D721Med (cell line): Measurements from ENCODE around the gene SLC25A45.

Source experiments
- DNase-seq: peaks from one replicate; pipeline ENCODE4 v3.0.0; 2011; ENCODE audit warnings: low spot score; ENCODE audit not compliant: insufficient read length
- FAIRE-seq: peaks from 2 replicates; lab custom pipeline; 2011; peaks lifted over from hg19 to GRCh38; lab: Jason Lieb, UNC
- CTCF ChIP-seq: IDR thresholded peaks from 2 replicates; pipeline ENCODE4 v1.5.1; 2012; ENCODE audit warnings: mild to moderate bottlenecking, control low read depth; ENCODE audit not compliant: insufficient read depth; ENCODE audit errors: missing control alignments

Gene SLC25A45

DNA sequence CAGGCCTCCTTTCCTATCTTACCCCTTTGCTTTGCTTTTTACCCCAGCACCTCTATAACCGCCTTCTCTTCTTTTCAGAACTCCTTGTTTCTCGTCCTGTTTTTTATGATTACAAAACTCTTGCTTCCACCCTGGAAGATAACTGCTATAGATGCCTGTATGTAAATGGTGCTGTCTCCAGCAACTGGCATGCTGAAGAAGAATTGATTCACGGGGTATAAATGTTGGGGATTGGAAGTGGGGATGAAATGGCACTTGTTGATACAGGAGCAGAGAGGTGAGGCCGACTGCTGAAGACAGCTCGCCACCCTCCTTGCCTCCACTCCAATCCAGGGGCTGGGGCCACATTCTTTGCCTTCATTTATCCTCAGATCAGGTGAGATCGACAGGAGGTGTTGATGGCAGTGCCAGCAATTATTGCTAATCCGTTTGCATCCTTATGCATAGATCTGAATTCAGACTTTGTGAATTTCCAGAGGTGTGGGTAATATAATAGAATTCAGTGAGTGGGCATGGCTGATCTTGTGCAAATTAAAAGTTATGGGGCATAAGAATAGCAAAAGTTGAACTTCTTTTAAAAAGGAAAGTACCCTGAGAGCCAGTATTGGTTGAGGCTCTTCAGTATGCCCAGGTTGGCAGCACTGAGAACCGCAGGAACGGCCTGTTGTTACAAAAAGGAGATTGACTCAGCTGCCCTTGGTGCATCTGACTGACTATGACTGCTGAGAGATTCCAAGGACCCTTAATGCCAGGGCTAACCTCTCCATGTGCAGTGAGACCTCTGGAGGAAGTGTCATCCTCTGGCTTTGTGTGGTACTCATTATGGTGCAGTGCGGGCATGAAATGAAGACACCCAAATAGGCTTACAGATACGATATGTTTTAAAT lies 45.5 kb upstream of the SLC25A45 start:
- DNase-seq (no peak), FAIRE-seq (no peak)
- TF ChIP-seq CTCF: no peak

DNA sequence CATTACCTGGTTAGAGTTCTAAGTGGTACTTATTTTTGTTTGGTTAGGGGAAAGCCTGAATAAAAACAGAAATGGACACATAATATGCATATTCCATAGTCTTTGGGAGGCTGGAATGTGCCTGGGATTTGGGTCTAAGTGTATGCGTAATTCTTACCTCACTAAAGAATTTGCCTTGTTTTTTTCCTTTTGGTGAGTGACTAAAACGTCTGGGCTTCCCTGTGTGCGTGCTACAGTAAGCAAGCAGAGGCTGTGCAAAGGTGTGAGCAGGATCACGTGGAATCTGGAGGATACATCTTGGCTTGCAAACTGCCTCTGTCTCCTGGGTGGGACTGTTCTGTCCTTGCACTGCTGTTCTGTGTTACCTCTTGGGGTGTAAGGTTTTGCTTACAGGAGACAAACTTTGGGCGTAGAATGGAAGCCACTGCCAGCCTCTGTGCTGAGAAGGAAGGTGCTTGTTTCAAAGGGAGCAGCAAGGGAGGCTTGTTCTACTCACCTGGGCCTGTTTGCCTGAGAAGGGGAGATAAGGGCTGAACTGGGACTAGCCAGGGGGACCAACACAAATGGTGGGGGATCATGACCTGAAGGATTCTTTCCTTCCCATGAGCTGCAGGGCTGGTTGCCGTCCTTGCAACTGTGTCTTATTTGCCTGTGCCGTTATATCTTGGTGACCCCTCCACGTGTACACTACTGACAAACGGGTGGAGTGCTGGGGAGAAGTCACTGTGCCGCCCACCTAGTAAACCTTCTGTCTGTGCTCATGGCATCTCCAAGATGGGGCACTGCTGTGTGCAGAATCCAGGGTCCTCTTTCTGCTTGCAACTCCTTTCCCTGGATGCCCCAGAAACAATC lies 44.6 kb upstream of the SLC25A45 start:
- TF ChIP-seq CTCF: no peak
- no peak for DNase-seq
- no peak for FAIRE-seq

DNA sequence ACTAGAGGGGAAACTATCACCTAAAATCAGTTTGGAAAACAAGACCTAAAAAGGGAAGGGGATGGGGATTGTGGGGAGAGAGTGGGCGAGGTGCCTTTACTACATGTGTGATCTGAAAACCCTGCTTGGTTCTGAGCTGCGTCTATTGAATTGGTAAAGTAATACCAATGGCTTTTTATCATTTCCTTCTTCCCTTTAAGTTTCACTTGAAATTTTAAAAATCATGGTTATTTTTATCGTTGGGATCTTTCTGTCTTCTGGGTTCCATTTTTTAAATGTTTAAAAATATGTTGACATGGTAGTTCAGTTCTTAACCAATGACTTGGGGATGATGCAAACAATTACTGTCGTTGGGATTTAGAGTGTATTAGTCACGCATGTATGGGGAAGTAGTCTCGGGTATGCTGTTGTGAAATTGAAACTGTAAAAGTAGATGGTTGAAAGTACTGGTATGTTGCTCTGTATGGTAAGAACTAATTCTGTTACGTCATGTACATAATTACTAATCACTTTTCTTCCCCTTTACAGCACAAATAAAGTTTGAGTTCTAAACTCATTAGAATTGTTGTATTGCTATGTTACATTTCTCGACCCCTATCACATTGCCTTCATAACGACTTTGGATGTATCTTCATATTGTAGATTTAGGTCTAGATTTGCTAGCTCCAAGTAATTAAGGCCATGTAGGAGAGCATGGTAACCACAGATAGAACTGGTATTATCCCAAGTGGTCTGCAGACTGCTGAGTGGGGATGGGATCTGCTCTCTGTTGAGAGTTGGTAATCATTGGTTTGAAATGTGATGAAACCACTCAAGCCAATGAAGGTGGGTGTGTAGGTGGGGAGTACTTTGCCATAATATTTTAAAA lies 43.8 kb upstream of the SLC25A45 start:
- no peak for TF ChIP-seq CTCF
- no peak for DNase-seq
- FAIRE-seq: no peak

DNA sequence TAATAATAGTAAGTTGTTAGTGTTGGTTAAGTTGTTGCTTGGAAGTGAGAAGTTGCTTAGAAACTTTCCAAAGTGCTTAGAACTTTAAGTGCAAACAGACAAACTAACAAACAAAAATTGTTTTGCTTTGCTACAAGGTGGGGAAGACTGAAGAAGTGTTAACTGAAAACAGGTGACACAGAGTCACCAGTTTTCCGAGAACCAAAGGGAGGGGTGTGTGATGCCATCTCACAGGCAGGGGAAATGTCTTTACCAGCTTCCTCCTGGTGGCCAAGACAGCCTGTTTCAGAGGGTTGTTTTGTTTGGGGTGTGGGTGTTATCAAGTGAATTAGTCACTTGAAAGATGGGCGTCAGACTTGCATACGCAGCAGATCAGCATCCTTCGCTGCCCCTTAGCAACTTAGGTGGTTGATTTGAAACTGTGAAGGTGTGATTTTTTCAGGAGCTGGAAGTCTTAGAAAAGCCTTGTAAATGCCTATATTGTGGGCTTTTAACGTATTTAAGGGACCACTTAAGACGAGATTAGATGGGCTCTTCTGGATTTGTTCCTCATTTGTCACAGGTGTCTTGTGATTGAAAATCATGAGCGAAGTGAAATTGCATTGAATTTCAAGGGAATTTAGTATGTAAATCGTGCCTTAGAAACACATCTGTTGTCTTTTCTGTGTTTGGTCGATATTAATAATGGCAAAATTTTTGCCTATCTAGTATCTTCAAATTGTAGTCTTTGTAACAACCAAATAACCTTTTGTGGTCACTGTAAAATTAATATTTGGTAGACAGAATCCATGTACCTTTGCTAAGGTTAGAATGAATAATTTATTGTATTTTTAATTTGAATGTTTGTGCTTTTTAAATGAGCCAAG lies 42.9 kb upstream of the SLC25A45 start:
- TF ChIP-seq CTCF: no peak
- FAIRE-seq: no peak
- DNase-seq: no peak

- no peak for TF ChIP-seq CTCF
- DNase-seq: no peak
- no peak for FAIRE-seq
Observed at GRCh38 chr11:65424205-65425104, 42.0 kb upstream of the SLC25A45 start.
